Adipocyte (in vitro differentiated cells): Measurements from ENCODE around the gene NUSAP1.
A peak's percentile ranks its signal among the peaks of the same experiment; 100 is the strongest.

Experiments used
- DNase-seq: peaks from one replicate; pipeline ENCODE4 v3.0.0-alpha.2; 2015; ENCODE audit warnings: low read depth
- H3K27me3 ChIP-seq: replicated peaks from 2 replicates; pipeline ENCODE4 v1.7.0; 2013; ENCODE audit warnings: mild to moderate bottlenecking, low read length, moderate library complexity; ENCODE audit not compliant: control insufficient read depth, insufficient read depth
- H3K36me3 ChIP-seq: 2 replicates; pipeline ENCODE4 v1.7.0; 2013; ENCODE audit warnings: low read length, mild to moderate bottlenecking, moderate library complexity; ENCODE audit not compliant: control insufficient read depth, insufficient read depth, severe bottlenecking
- H3K4me1 ChIP-seq: 2 replicates; pipeline ENCODE4 v1.7.0; 2013; ENCODE audit warnings: mild to moderate bottlenecking, low read length, moderate library complexity; ENCODE audit not compliant: control insufficient read depth, insufficient read depth
- H3K4me3 ChIP-seq: 2 replicates; pipeline ENCODE4 v1.7.0; 2013; ENCODE audit warnings: mild to moderate bottlenecking, low read length, moderate library complexity
- H3K9ac ChIP-seq: 2 replicates; pipeline ENCODE4 v1.7.0; 2013; ENCODE audit warnings: mild to moderate bottlenecking, low read length, moderate library complexity
- H3K9me3 ChIP-seq: 2 replicates; pipeline ENCODE4 v1.7.0; 2013; ENCODE audit warnings: mild to moderate bottlenecking, low read length, moderate library complexity; ENCODE audit not compliant: control insufficient read depth

NUSAP1 gene

GRCh38 chr15:41387646-41388045 lies 55.0 kb downstream of the NUSAP1 start:
- Histone ChIP-seq H3K9me3 (no peaks in the 10 kb centered on the region), H3K4me1 (no peaks in the 10 kb centered on the region), H3K27me3 (no peaks in the 10 kb centered on the region), H3K9ac (no peak overlapping the region), H3K4me3 (no peak overlapping the region), H3K36me3 (peaks cover 19% of the 10 kb centered on the region)
- DNase-seq = no peak

GRCh38 chr15:41392659-41393058 lies 60.0 kb downstream of the NUSAP1 start:
- Histone ChIP-seq H3K36me3 (peaks cover 34% of the 10 kb centered on the region), H3K4me1 (no peaks in the 10 kb centered on the region), H3K9ac (no peak overlapping the region), H3K27me3 (no peaks in the 10 kb centered on the region), H3K4me3 (no peak overlapping the region), H3K9me3 (no peaks in the 10 kb centered on the region)
- DNase-seq = no peak

GRCh38 chr15:41394924-41395323 lies 62.2 kb downstream of the NUSAP1 start:
- Histone ChIP-seq H3K4me1 (no peaks in the 10 kb centered on the region), H3K9ac (no peak overlapping the region), H3K4me3 (no peak overlapping the region), H3K36me3 (peaks cover 26% of the 10 kb centered on the region), H3K27me3 (no peaks in the 10 kb centered on the region), H3K9me3 (no peaks in the 10 kb centered on the region)
- no peak for DNase-seq

- Histone ChIP-seq H3K36me3 (peaks cover 26% of the 10 kb centered on the region), H3K9me3 (no peaks in the 10 kb centered on the region)
- DNase-seq = no peak
These were observed 63.4 kb downstream of the NUSAP1 start for GRCh38 chr15:41396111-41396510.

GRCh38 chr15:41401904-41402267 lies 69.2 kb downstream of the NUSAP1 start:
- H3K9ac ChIP-seq = peak overlapping the region; percentile 93
- no peak for DNase-seq
- no peaks in the 10 kb centered on the region for H3K9me3 ChIP-seq
- H3K4me1 ChIP-seq = peaks cover 5% of the 10 kb centered on the region
- H3K27me3 ChIP-seq = no peaks in the 10 kb centered on the region
- peak overlapping the region; percentile 99 for H3K4me3 ChIP-seq
- H3K36me3 ChIP-seq = no peaks in the 10 kb centered on the region

More at GRCh38 chr15:41396111-41396510, 63.4 kb downstream of the NUSAP1 start:
- H3K27me3 ChIP-seq = no peaks in the 10 kb centered on the region
- H3K9ac ChIP-seq = no peak overlapping the region
- H3K4me1 ChIP-seq = no peaks in the 10 kb centered on the region
- H3K4me3 ChIP-seq = no peak overlapping the region

GRCh38 chr15:41407341-41407740 lies 74.7 kb downstream of the NUSAP1 start:
- Histone ChIP-seq H3K36me3 (no peaks in the 10 kb centered on the region), H3K27me3 (no peaks in the 10 kb centered on the region), H3K9me3 (no peaks in the 10 kb centered on the region), H3K4me3 (no peak overlapping the region), H3K9ac (no peak overlapping the region), H3K4me1 (peaks cover 11% of the 10 kb centered on the region)
- no peak for DNase-seq

- no peaks in the 10 kb centered on the region for H3K9me3 ChIP-seq
- H3K4me1 ChIP-seq = peaks cover 14% of the 10 kb centered on the region
- H3K27me3 ChIP-seq = no peaks in the 10 kb centered on the region
- no peak overlapping the region for H3K4me3 ChIP-seq
- H3K9ac ChIP-seq = no peak overlapping the region
- peak; percentile 69 for DNase-seq
- H3K36me3 ChIP-seq = no peaks in the 10 kb centered on the region
These were observed 75.6 kb downstream of the NUSAP1 start for GRCh38 chr15:41408234-41408641.

- no peaks in the 10 kb centered on the region for H3K27me3 ChIP-seq
These were observed 78.3 kb downstream of the NUSAP1 start for GRCh38 chr15:41411031-41411430.

GRCh38 chr15:41411441-41411840 lies 78.8 kb downstream of the NUSAP1 start:
- no peak overlapping the region for H3K4me3 ChIP-seq
- H3K4me1 ChIP-seq = peaks cover 18% of the 10 kb centered on the region
- H3K27me3 ChIP-seq = no peaks in the 10 kb centered on the region
- no peak for DNase-seq
- H3K36me3 ChIP-seq = no peaks in the 10 kb centered on the region
- H3K9me3 ChIP-seq = no peaks in the 10 kb centered on the region
- no peak overlapping the region for H3K9ac ChIP-seq

More at GRCh38 chr15:41411031-41411430, 78.3 kb downstream of the NUSAP1 start:
- DNase-seq = no peak
- H3K36me3 ChIP-seq = no peaks in the 10 kb centered on the region
- H3K4me3 ChIP-seq = no peak overlapping the region
- peaks cover 18% of the 10 kb centered on the region for H3K4me1 ChIP-seq
- no peaks in the 10 kb centered on the region for H3K9me3 ChIP-seq
- no peak overlapping the region for H3K9ac ChIP-seq

- H3K4me3 ChIP-seq = peak overlapping the region; percentile 84
- DNase-seq = no peak
- peaks cover 26% of the 10 kb centered on the region for H3K4me1 ChIP-seq
- no peaks in the 10 kb centered on the region for H3K9me3 ChIP-seq
- H3K9ac ChIP-seq = peak overlapping the region; percentile 98
- H3K36me3 ChIP-seq = no peaks in the 10 kb centered on the region
- H3K27me3 ChIP-seq = no peaks in the 10 kb centered on the region
These were observed 83.6 kb downstream of the NUSAP1 start for GRCh38 chr15:41416128-41416741.

- peak within 1 kb of the TSS; percentile 98 for H3K9ac ChIP-seq
- peak; percentile 96 for DNase-seq
- peak within 1 kb of the TSS; percentile 84 for H3K4me3 ChIP-seq
- H3K4me1 ChIP-seq = peaks cover 26% of the 10 kb centered on the region
- H3K36me3 ChIP-seq = no peaks in the 10 kb centered on the region
- no peaks in the 10 kb centered on the region for H3K27me3 ChIP-seq
- no peaks in the 10 kb centered on the region for H3K9me3 ChIP-seq
These were observed 84.2 kb downstream of the NUSAP1 start, which contains the start of gene RTF1 for GRCh38 chr15:41416742-41417417. TSS of gene RTF1 (plus strand) at chr15:41417095. CDS start at chr15:41417116, 21 bp downstream.
